ENCODE data around the gene MESP1.

MESP1 gene

GRCh38 chr15:89760303-89761008, 9.4 kb upstream of the MESP1 start (continued):
- TF ChIP-seq ELK4 (IDR thresholded peaks at IDR 0.05; ENCODE audit: borderline replicate concordance, low read depth, low read length): no peak

GRCh38 chr15:89759835-89760234, 8.8 kb upstream of the MESP1 start:
- Histone ChIP-seq H3K36me3 (ENCODE audit: control insufficient read depth in 2 of 2, insufficient read depth in 1 of 2, low read length in 2 of 2) (no peaks in the 10 kb centered on the region), H3K4me1 (ENCODE audit: control insufficient read depth, insufficient read depth, low read length) (no peaks in the 10 kb centered on the region), H3K27ac (ENCODE audit: extremely low read depth, low read depth, low read length) (no peak overlapping the region), H3K4me3 (ENCODE audit: low read depth, low read length) (no peak overlapping the region), H3K9me3 (ENCODE audit: control insufficient read depth, insufficient read depth, low read depth, low read length) (no peaks in the 10 kb centered on the region)
- ChIA-PET POLR2A (interaction anchor here (1.1 to 1.7 kb wide), 2 partner anchors 8 to 134 kb away, joined by 4 to 8 read pairs; partner anchors contain the start of gene AP3S2), CTCF (interaction anchor here (0.6 to 17.0 kb wide), 26 partner anchors 8 to 659 kb away, joined by 3 to 344 read pairs (median 6); partner anchors contain the start of genes AP3S2, MESP1 and MESP2)
- TF ChIP-seq ZNF248 (tag by site-specific recombination; IDR thresholded peaks at IDR 0.05) (no peak), ZNF366 (tag by site-specific recombination; conservative IDR thresholded peaks at IDR 0.05) (0 out of 2 replicates have a peak, but pooled peaks have one; percentile 11)

GRCh38 chr15:89758981-89759380, 7.9 kb upstream of the MESP1 start:
- Histone ChIP-seq H3K4me3 (ENCODE audit: low read depth, low read length) (no peak overlapping the region), H3K9me3 (ENCODE audit: control insufficient read depth, insufficient read depth, low read depth, low read length) (no peaks in the 10 kb centered on the region), H3K27ac (ENCODE audit: extremely low read depth, low read depth, low read length) (no peak overlapping the region), H3K36me3 (ENCODE audit: control insufficient read depth in 2 of 2, insufficient read depth in 1 of 2, low read length in 2 of 2) (no peaks in the 10 kb centered on the region), H3K4me1 (ENCODE audit: control insufficient read depth, insufficient read depth, low read length) (no peaks in the 10 kb centered on the region)
- POLR2A ChIA-PET: interaction anchor here (1.7 kb wide), 1 partner anchor 135 kb away, joined by 8 read pairs; the partner anchor contains the start of gene AP3S2
- CTCF ChIA-PET: interaction anchor here (0.5 to 17.0 kb wide), 7 partner anchors 14 to 324 kb away, joined by 3 to 344 read pairs (median 6); partner anchors contain the start of gene MESP2
- TF ChIP-seq MYNN (tag by site-specific recombination; IDR thresholded peaks at IDR 0.05; ENCODE audit: borderline replicate concordance) (no peak), KLF16 (tag by site-specific recombination; IDR thresholded peaks at IDR 0.05) (no peak), ZNF18 (tag by site-specific recombination; IDR thresholded peaks at IDR 0.05) (no peak), ZNF777 (tag by site-specific recombination; IDR thresholded peaks at IDR 0.05; ENCODE audit: borderline replicate concordance) (no peak)

GRCh38 chr15:89758283-89758682, 7.2 kb upstream of the MESP1 start:
- H3K4me3 ChIP-seq (ENCODE audit: low read depth, low read length): no peak overlapping the region
- no peak overlapping the region for H3K27ac ChIP-seq (ENCODE audit: extremely low read depth, low read depth, low read length)
- TF ChIP-seq ZFHX2 (tag by site-specific recombination; conservative IDR thresholded peaks at IDR 0.05) (peak; percentile 83), EGR2 (tag by site-specific recombination; IDR thresholded peaks at IDR 0.05; ENCODE audit: low read depth) (peak; percentile 92), REPIN1 (tag by site-specific recombination; IDR thresholded peaks at IDR 0.05; ENCODE audit: low read depth) (no peak)
- H3K9me3 ChIP-seq (ENCODE audit: control insufficient read depth, insufficient read depth, low read depth, low read length): no peaks in the 10 kb centered on the region
- CTCF ChIA-PET: interaction anchor here (1.4 to 17.0 kb wide), 3 partner anchors 17 to 129 kb away, joined by 8 to 344 read pairs (median 89); partner anchors contain the start of gene MESP2
- POLR2A ChIA-PET: no interaction called here
- no peaks in the 10 kb centered on the region for H3K36me3 ChIP-seq (ENCODE audit: control insufficient read depth in 2 of 2, insufficient read depth in 1 of 2, low read length in 2 of 2)
- no peaks in the 10 kb centered on the region for H3K4me1 ChIP-seq (ENCODE audit: control insufficient read depth, insufficient read depth, low read length)

- CTCF ChIA-PET: interaction anchor here (0.5 to 17.0 kb wide), 8 partner anchors 12 to 315 kb away, joined by 3 to 344 read pairs (median 6); partner anchors contain the start of gene MESP2
- POLR2A ChIA-PET: no interaction called here
Observed at GRCh38 chr15:89756897-89757296, 5.8 kb upstream of the MESP1 start.

More at GRCh38 chr15:89756897-89757296, 5.8 kb upstream of the MESP1 start:
- TF ChIP-seq TCF7L2 (IDR thresholded peaks at IDR 0.05; ENCODE audit: borderline replicate concordance, low read depth, low read length) (no peak), ZNF449 (tag by site-specific recombination; IDR thresholded peaks at IDR 0.05) (no peak), ZNF350 (tag by site-specific recombination; IDR thresholded peaks at IDR 0.05) (no peak), ZNF513 (tag by site-specific recombination; IDR thresholded peaks at IDR 0.05) (no peak), ZNF843 (tag by site-specific recombination; IDR thresholded peaks at IDR 0.05) (no peak), HOXC10 (CRISPR knock-in tag; IDR thresholded peaks at IDR 0.05) (no peak)
- no peaks in the 10 kb centered on the region for H3K9me3 ChIP-seq (ENCODE audit: control insufficient read depth, insufficient read depth, low read depth, low read length)
- no peaks in the 10 kb centered on the region for H3K4me1 ChIP-seq (ENCODE audit: control insufficient read depth, insufficient read depth, low read length)
- H3K27ac ChIP-seq (ENCODE audit: extremely low read depth, low read depth, low read length): no peak overlapping the region
- H3K36me3 ChIP-seq (ENCODE audit: control insufficient read depth in 2 of 2, insufficient read depth in 1 of 2, low read length in 2 of 2): no peaks in the 10 kb centered on the region
- H3K4me3 ChIP-seq (ENCODE audit: low read depth, low read length): no peak overlapping the region
